Hepatocyte (in vitro differentiated cells): Measurements from ENCODE around the gene MYO1A. TPM values are rescaled to one million over a fixed set of nuclear protein-coding genes. Genes with fewer than 3 reads are reported as not detected.

Experiments
- DNase-seq: peaks from one replicate; pipeline ENCODE4 v3.0.0-alpha.2; 2016; ENCODE audit warnings: low spot score
- H2AFZ ChIP-seq: fragments of 200-600 bp; sonication (generic); 2 replicates; pipeline ENCODE4 v1.6.0; 2016; ENCODE audit warnings: antibody characterized with exemption, mild to moderate bottlenecking
- H3K27ac ChIP-seq: fragments of 200-600 bp; sonication (generic); 2 replicates; pipeline ENCODE4 v1.5.1; 2016; ENCODE audit warnings: mild to moderate bottlenecking
- H3K27me3 ChIP-seq: fragments of 200-600 bp; sonication (generic); 2 replicates; pipeline ENCODE4 v1.6.1; 2016
- H3K36me3 ChIP-seq: fragments of 200-600 bp; sonication (generic); replicated peaks from 2 replicates; pipeline ENCODE4 v1.5.1; 2016; ENCODE audit warnings: low read depth; ENCODE audit not compliant: insufficient read depth
- H3K4me1 ChIP-seq: fragments of 200-600 bp; sonication (generic); 2 replicates; pipeline ENCODE4 v1.5.1; 2016; ENCODE audit warnings: mild to moderate bottlenecking, moderate library complexity; ENCODE audit not compliant: insufficient read depth
- H3K4me2 ChIP-seq: fragments of 200-600 bp; sonication (generic); 2 replicates; pipeline ENCODE4 v1.6.0; 2016
- H3K4me3 ChIP-seq: fragments of 200-600 bp; sonication (generic); 2 replicates; pipeline ENCODE4 v1.5.1; 2016; ENCODE audit warnings: mild to moderate bottlenecking
- H3K79me2 ChIP-seq: fragments of 200-600 bp; sonication (generic); 2 replicates; pipeline ENCODE4 v1.6.0; 2017; ENCODE audit warnings: mild to moderate bottlenecking
- H3K9me2 ChIP-seq: fragments of 200-600 bp; sonication (generic); replicated peaks from 2 replicates; pipeline ENCODE4 v1.6.0; 2017; ENCODE audit warnings: mild to moderate bottlenecking; ENCODE audit not compliant: insufficient read depth
- H3K9me3 ChIP-seq: fragments of 200-600 bp; sonication (generic); 2 replicates; pipeline ENCODE4 v1.5.1; 2016; ENCODE audit warnings: low read depth, mild to moderate bottlenecking
- H4K20me1 ChIP-seq: fragments of 200-600 bp; sonication (generic); 2 replicates; pipeline ENCODE4 v1.6.0; 2016; ENCODE audit warnings: mild to moderate bottlenecking; ENCODE audit not compliant: insufficient read depth, poor library complexity, severe bottlenecking
- CTCF ChIP-seq: fragments of 200-600 bp; sonication (generic); IDR thresholded peaks from 2 replicates; pipeline ENCODE4 v1.5.1; 2016; ENCODE audit warnings: antibody characterized with exemption, mild to moderate bottlenecking; ENCODE audit not compliant: poor library complexity
- EZH2 ChIP-seq: fragments of 200-600 bp; sonication (generic); IDR thresholded peaks from 2 replicates; pipeline ENCODE4 v1.6.1; 2016; ENCODE audit warnings: antibody characterized with exemption, mild to moderate bottlenecking, borderline replicate concordance
- EZH2phosphoT487 ChIP-seq: fragments of 200-600 bp; sonication (generic); IDR thresholded peaks from one replicate; pipeline ENCODE4 v1.6.1; 2018; ENCODE audit warnings: antibody characterized with exemption, mild to moderate bottlenecking, low read depth, moderate library complexity; ENCODE audit not compliant: unreplicated experiment, severe bottlenecking
- WGBS: methylation state at CpG from one replicate; pipeline ENCODE4 v1.1.6; 2016; ENCODE audit warnings: low lambda C conversion rate; ENCODE audit errors: missing lambda C conversion rate; 5-methylcytosine and 5-hydroxymethylcytosine counted together
- polyA plus RNA-seq: library from polyadenylated mRNA; unstranded; fragments of >200 nt; fragmentation: Nextera tagmentation; extraction: Ambion mirVana; gene quantifications from 2 replicates; pipeline ENCODE4 v1.2.1, GENCODE V29; 2016
- total RNA-seq: library from RNA; depleted of rRNA; stranded (reverse); fragments of >200 nt; gene quantifications from 2 replicates; pipeline ENCODE4 v1.2.3, GENCODE V29; 2014

MYO1A gene
- total and polyA plus RNA-seq, 2 experiments from 2014 or later = 23.8 to 29.2 TPM

- DNase-seq = peak; percentile 90
- H3K79me2 ChIP-seq = peaks cover 46% of the 10 kb centered on the region
- peaks cover 4% of the 10 kb centered on the region for H3K36me3 ChIP-seq
- peak within 1 kb of the TSS; percentile 98 for H3K4me3 ChIP-seq
- peaks cover 8% of the 10 kb centered on the region for H4K20me1 ChIP-seq
- TF ChIP-seq EZH2 (no peak), EZH2phosphoT487 (no peak), CTCF (peak; percentile 69)
- H3K9me2 ChIP-seq = no peaks in the 10 kb centered on the region
- peak within 1 kb of the TSS; percentile 84 for H2AFZ ChIP-seq
- no peaks in the 10 kb centered on the region for H3K9me3 ChIP-seq
- H3K27me3 ChIP-seq = no peaks in the 10 kb centered on the region
- 5% methylated on average over 10 of the region's 94 CpGs for WGBS
- H3K27ac ChIP-seq = peak within 1 kb of the TSS; percentile 90
- peak within 1 kb of the TSS; percentile 96 for H3K4me2 ChIP-seq
- peaks cover 24% of the 10 kb centered on the region for H3K4me1 ChIP-seq
Observed at GRCh38 chr12:57005980-57006808, 43.7 kb downstream of the MYO1A start, which contains the start of gene ZBTB39. ZBTB39 (minus strand) TSS chr12:57006546; CDS start chr12:57004917, 1,629 bp downstream.

- Histone ChIP-seq H3K4me2 (peak overlapping the region; percentile 96), H3K4me3 (no peak overlapping the region), H3K36me3 (peaks cover 4% of the 10 kb centered on the region), H2AFZ (no peak overlapping the region), H3K27ac (no peak overlapping the region), H3K9me2 (no peaks in the 10 kb centered on the region), H3K27me3 (no peaks in the 10 kb centered on the region), H3K9me3 (no peaks in the 10 kb centered on the region), H3K4me1 (peaks cover 24% of the 10 kb centered on the region), H3K79me2 (peaks cover 55% of the 10 kb centered on the region), H4K20me1 (peaks cover 22% of the 10 kb centered on the region)
- 90% methylated on average over 6 of the region's 6 CpGs for WGBS
- DNase-seq = no peak
- TF ChIP-seq EZH2phosphoT487 (no peak), CTCF (no peak), EZH2 (no peak)
Observed at GRCh38 chr12:57004651-57005050, 45.3 kb downstream of the MYO1A start.

- WGBS = 96% methylated on average over 13 of the region's 13 CpGs
- H3K36me3 ChIP-seq = peaks cover 4% of the 10 kb centered on the region
- no peak overlapping the region for H3K27ac ChIP-seq
- no peak overlapping the region for H3K4me3 ChIP-seq
- no peaks in the 10 kb centered on the region for H3K27me3 ChIP-seq
- no peak overlapping the region for H3K4me2 ChIP-seq
- H3K9me3 ChIP-seq = no peaks in the 10 kb centered on the region
- H3K9me2 ChIP-seq = no peaks in the 10 kb centered on the region
- peaks cover 19% of the 10 kb centered on the region for H3K4me1 ChIP-seq
- DNase-seq = no peak
- H3K79me2 ChIP-seq = peaks cover 60% of the 10 kb centered on the region
- H2AFZ ChIP-seq = no peak overlapping the region
- H4K20me1 ChIP-seq = peaks cover 30% of the 10 kb centered on the region
- no peak for TF ChIP-seq EZH2phosphoT487
- no peak for TF ChIP-seq EZH2
- no peak for TF ChIP-seq CTCF
Observed at GRCh38 chr12:57003395-57003794, 46.5 kb downstream of the MYO1A start.
